Measurements from ENCODE around the gene GABPB2. TPM values are rescaled to one million over a fixed set of nuclear protein-coding genes. Genes with fewer than 3 reads are reported as not detected.
A peak's percentile ranks its signal among the peaks of the same experiment; 100 is the strongest.

The GABPB2 gene
- total and polyA plus RNA-seq, 4 donors: 0.94 to 13.3 (median 4.4) TPM

GRCh38 chr1:151056149-151056548 lies 14.4 kb upstream of the GABPB2 start:
- 78% methylated on average over 2 of the region's 2 CpGs for WGBS
- no peak overlapping the region for H3K4me3 ChIP-seq (ENCODE audit: low read depth in 1 of 3, low read length in 3 of 3)
- peak overlapping the region; percentile 36 to 94 for H3K27ac ChIP-seq (ENCODE audit: low read depth in 1 of 2, low read length in 2 of 2)
- H3K9me3 ChIP-seq (ENCODE audit: control insufficient read depth in 4 of 4, low read length in 3 of 4): no peaks in the 10 kb centered on the region
- H3K27me3 ChIP-seq (ENCODE audit: control insufficient read depth in 4 of 4, insufficient read depth in 4 of 4, low read length in 3 of 4): no peaks in the 10 kb centered on the region
- no peak for DNase-seq (ENCODE audit: low spot score)
- peaks cover 4 to 45% (median 40%) of the 10 kb centered on the region in 4 donors for H3K36me3 ChIP-seq (ENCODE audit: control insufficient read depth in 4 of 4, insufficient read depth in 3 of 4, low read depth in 1 of 4, low read length in 3 of 4)
- peak overlapping the region; percentile 3 to 60 for H3K9ac ChIP-seq (ENCODE audit: low read depth in 1 of 2, low read length in 2 of 2)
- TF ChIP-seq RAD21 (IDR thresholded peaks at IDR 0.05) (no peak), FOXA1 (IDR thresholded peaks at IDR 0.05) (no peak), ZBTB33 (IDR thresholded peaks at IDR 0.05) (no peak), HNF4A (conservative IDR thresholded peaks at IDR 0.05) (no peak), SP1 (IDR thresholded peaks at IDR 0.05) (no peak)
- TF ChIP-seq, protein P1, sequence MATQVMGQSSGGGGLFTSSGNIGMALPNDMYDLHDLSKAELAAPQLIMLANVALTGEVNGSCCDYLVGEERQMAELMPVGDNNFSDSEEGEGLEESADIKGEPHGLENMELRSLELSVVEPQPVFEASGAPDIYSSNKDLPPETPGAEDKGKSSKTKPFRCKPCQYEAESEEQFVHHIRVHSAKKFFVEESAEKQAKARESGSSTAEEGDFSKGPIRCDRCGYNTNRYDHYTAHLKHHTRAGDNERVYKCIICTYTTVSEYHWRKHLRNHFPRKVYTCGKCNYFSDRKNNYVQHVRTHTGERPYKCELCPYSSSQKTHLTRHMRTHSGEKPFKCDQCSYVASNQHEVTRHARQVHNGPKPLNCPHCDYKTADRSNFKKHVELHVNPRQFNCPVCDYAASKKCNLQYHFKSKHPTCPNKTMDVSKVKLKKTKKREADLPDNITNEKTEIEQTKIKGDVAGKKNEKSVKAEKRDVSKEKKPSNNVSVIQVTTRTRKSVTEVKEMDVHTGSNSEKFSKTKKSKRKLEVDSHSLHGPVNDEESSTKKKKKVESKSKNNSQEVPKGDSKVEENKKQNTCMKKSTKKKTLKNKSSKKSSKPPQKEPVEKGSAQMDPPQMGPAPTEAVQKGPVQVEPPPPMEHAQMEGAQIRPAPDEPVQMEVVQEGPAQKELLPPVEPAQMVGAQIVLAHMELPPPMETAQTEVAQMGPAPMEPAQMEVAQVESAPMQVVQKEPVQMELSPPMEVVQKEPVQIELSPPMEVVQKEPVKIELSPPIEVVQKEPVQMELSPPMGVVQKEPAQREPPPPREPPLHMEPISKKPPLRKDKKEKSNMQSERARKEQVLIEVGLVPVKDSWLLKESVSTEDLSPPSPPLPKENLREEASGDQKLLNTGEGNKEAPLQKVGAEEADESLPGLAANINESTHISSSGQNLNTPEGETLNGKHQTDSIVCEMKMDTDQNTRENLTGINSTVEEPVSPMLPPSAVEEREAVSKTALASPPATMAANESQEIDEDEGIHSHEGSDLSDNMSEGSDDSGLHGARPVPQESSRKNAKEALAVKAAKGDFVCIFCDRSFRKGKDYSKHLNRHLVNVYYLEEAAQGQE (IDR thresholded peaks at IDR 0.05): no peak
- peaks cover 3 to 43% (median 31%) of the 10 kb centered on the region in 4 donors for H3K4me1 ChIP-seq (ENCODE audit: control insufficient read depth in 4 of 4, insufficient read depth in 4 of 4, low read length in 3 of 4)

DNA sequence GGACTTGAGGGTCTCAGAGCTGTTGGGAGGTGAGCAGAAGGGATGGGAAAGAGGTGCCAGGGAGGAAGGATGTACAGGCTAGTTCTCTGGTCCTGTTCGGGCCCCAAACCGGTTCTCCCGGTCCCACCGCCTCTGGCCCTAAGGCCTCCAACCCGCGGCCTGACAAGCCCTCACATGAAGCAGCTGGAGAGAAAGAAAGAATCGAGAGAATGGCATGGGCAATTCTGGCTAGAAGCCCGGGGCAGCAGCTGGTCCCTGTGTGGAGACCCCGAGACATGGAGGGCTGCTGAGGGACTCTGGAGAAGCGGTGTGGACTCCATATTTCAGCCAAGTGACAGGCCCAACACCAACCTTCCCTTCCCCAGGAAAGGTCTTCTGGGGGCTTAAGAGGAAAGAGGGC lies 11.9 kb upstream of the GABPB2 start:
- 9% methylated on average over 10 of the region's 10 CpGs for WGBS
- no peak for DNase-seq (ENCODE audit: low spot score)
- Histone ChIP-seq H3K27me3 (ENCODE audit: control insufficient read depth in 4 of 4, insufficient read depth in 4 of 4, low read length in 3 of 4) (no peaks in the 10 kb centered on the region), H3K4me3 (ENCODE audit: low read depth in 1 of 3, low read length in 3 of 3) (peak overlapping the region; percentile 68 to 96 (median 85)), H3K27ac (ENCODE audit: low read depth in 1 of 2, low read length in 2 of 2) (peak overlapping the region; percentile 91 to 94), H3K4me1 (ENCODE audit: control insufficient read depth in 4 of 4, insufficient read depth in 4 of 4, low read length in 3 of 4) (peaks cover 3 to 46% (median 35%) of the 10 kb centered on the region in 4 donors), H3K9ac (ENCODE audit: low read depth in 1 of 2, low read length in 2 of 2) (peak overlapping the region; percentile 94 to 95), H3K9me3 (ENCODE audit: control insufficient read depth in 4 of 4, low read length in 3 of 4) (no peaks in the 10 kb centered on the region), H3K36me3 (ENCODE audit: control insufficient read depth in 4 of 4, insufficient read depth in 3 of 4, low read depth in 1 of 4, low read length in 3 of 4) (peaks cover 2 to 25% (median 20%) of the 10 kb centered on the region in 4 donors)
- TF ChIP-seq JUND (IDR thresholded peaks at IDR 0.05): no peak
- no peak for TF ChIP-seq CTCF (IDR thresholded peaks at IDR 0.05; ENCODE audit: low read depth, low read length, missing input control)
- no peak for TF ChIP-seq YY1 (IDR thresholded peaks at IDR 0.05)
- no peak for TF ChIP-seq FOXA2 (IDR thresholded peaks at IDR 0.05)
- TF ChIP-seq, protein P1 (IDR thresholded peaks at IDR 0.05): no peak
- TF ChIP-seq RXRA (IDR thresholded peaks at IDR 0.05): no peak
- TF ChIP-seq GABPA (IDR thresholded peaks at IDR 0.05 in 1 of 2, conservative IDR thresholded peaks at IDR 0.05 in 1 of 2): no peak
- no peak for TF ChIP-seq HNF4G (IDR thresholded peaks at IDR 0.05)
- TF ChIP-seq RAD21 (IDR thresholded peaks at IDR 0.05): no peak
- no peak for TF ChIP-seq HNF4A (conservative IDR thresholded peaks at IDR 0.05)
- TF ChIP-seq, protein P2, sequence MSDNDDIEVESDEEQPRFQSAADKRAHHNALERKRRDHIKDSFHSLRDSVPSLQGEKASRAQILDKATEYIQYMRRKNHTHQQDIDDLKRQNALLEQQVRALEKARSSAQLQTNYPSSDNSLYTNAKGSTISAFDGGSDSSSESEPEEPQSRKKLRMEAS (IDR thresholded peaks at IDR 0.05): no peak

Data from liver (tissue), 9 donors.